Stimulated activated naive CD4-positive, alpha-beta T cell (primary cell): ENCODE data around the gene SV2C.
"Not testable (repeated sequence)": the region's sequence is repeated elsewhere in the genome, so short reads cannot be mapped to it uniquely, and the experiment has no call there.

Experiments
- DNase-seq, 6 experiments: peaks; one replicate each; lab custom pipeline; 2025; lab: John Stamatoyannopoulos, UW

Gene SV2C

GRCh38 chr5:76298852-76299251 is 215.7 kb downstream of the SV2C start:
- no peak for DNase-seq

DNA sequence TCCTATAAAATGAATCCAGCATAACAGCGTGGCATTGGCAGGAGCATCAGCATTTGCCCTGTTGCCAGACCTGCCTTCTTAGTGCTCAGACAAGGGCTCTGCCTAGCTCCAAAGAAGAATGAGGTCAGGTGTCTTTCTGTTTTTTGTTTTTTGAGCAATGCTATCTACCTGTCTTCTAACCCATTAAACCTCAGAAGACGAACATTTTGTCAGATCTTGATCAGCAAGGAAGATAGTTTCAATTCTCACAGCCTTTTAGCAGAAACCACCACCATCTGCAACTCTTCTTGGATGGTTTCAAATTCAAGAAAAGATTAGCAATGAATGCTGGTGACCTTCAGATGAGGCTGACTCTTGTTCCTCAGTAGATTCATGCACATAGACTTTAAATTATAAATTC is 216.4 kb downstream of the SV2C start:
- DNase-seq = no peak

- not testable (repeated sequence) for DNase-seq
These were observed 218.7 kb downstream of the SV2C start for GRCh38 chr5:76301932-76302331.

DNA sequence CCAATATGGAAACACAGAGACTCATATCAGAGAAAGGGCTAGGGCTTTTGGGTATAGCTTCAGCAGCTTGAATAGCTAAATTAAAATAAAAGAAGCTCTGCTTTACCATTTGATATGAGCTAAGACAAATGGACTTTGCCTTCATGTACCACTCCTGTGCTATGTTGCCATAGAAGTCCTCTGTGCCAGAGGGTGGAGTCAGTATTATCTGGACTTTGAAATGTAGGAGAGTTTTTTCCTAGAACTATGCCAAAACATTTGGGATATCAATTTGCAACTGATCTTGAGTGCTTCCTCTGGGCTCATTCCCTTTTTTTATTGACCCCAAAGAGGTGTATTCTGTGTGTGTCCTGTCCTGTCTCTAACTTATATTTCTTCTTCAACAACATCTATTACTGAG is 219.5 kb downstream of the SV2C start:
- DNase-seq = not testable (repeated sequence)

GRCh38 chr5:76303921-76304320 is 220.7 kb downstream of the SV2C start:
- DNase-seq = no peak

DNA sequence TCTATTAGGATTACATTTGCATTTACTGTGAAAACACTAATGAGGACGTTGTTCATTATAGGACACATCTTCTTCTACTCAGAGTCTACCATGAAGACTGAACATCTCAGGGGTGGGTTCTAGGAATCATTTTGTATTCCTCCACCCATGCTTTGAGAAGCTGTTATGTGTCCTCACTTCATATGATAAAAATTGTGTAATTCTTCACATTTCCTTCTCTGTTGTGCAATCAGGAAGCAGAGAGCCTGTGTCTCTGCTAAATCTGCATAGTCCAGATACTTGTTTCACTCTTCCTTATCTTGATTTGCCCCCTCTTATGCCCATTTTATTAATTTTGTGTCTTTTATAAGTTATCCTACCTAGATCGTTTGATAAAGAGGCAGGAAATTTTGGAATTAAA is 222.1 kb downstream of the SV2C start:
- no peak for DNase-seq

- no peak for DNase-seq
These were observed 222.6 kb downstream of the SV2C start for GRCh38 chr5:76305775-76306174.

- DNase-seq = no peak
These were observed 227.0 kb downstream of the SV2C start for GRCh38 chr5:76310208-76310607.

DNA sequence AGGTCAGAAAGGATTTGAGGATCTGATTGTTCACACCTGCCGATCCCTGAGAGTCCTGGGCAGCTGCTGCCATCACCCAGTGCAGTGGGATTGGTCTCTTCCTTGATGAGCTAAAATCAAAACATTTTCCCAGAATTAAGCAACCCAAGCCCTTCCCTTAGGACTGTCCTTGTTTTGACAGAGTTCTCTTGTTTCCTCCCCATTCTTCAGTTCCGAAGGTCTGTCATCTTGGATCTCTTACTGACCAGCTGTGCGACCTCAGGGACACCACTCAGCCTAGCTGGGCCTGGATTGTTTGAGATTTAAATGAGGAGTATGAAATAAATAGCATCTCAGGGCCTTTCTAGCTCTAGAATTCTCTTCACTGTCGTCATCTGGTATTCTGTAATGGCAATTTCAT is 229.6 kb downstream of the SV2C start:
- no peak for DNase-seq

DNA sequence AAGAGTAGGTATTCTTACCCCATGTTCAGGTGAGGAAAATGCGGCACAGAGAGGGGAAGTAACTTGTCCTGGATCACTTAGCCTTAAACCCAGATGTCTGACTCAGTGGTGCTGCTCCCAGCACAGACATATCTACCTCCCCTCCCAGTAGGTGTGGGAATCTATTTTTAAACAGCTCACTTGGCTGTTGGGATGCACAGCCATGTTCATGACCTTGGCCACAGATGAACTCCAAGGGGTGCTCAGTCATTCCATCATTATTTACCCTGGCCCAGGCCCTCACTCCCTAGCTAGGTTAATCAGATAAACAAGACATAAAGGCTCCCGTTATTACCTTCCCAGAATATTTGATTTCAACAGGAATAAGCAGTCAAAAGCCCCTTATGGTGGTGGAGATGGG is 231.5 kb downstream of the SV2C start:
- no peak for DNase-seq

DNA sequence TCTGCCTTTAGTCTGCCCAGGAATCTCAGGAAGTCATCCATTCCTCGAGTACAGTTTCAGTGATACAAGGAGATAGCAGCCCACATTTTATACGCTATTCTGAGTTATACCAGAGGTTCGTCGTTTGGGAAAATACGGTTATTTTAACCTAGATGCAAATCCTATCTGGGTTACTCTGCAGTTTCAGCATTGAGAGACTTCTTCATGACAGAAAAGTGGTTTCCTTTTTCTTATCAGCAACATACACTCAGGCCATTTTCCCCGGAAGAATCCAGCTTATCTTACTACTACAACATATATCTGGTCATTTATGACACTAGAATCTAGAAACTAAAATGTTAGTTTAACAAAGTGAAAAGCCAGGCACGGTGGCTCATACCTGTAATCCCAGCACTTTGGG is 236.5 kb downstream of the SV2C start:
- no peak for DNase-seq

DNA sequence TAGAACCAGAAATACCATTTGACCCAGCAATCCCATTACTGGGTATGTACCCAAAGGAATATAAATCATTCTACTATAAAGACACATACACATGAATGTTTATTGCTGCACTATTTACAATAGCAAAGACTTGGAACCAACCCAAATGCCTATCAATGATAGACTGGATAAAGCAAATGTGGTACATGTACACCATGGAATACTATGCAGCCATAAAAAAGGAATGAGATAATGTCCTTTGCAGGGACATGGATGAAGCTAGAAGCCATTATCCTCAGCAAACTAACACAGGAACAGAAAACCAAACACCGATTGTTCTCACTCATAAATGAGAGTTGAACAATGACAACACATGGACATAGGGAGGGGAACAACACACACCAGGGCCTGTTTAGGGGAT is 240.3 kb downstream of the SV2C start:
- not testable (repeated sequence) for DNase-seq

DNA sequence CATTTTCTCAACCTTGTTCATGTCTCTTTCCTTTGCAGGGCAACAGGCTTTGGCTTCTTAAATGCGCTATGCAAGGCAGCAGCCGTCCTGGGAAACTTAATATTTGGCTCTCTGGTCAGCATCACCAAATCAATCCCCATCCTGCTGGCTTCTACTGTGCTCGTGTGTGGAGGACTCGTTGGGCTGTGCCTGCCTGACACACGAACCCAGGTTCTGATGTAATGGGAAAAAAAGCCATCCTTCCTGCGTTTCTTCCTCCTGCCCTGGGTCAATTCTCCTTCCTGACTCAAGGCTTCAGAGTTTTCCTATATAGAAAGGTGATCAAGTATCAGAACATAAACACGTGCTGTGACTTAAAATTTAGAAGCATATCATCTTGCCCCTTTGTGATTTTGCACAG is 242.1 kb downstream of the SV2C start:
- DNase-seq = no peak

GRCh38 chr5:76325876-76326491 is 242.8 kb downstream of the SV2C start:
- DNase-seq = peak in 3 of 6 experiments; percentile 17 to 66 (median 48)

GRCh38 chr5:76326577-76327302 is 243.6 kb downstream of the SV2C start:
- no peak for DNase-seq

GRCh38 chr5:76329346-76329745 is 246.2 kb downstream of the SV2C start:
- DNase-seq = no peak

DNA sequence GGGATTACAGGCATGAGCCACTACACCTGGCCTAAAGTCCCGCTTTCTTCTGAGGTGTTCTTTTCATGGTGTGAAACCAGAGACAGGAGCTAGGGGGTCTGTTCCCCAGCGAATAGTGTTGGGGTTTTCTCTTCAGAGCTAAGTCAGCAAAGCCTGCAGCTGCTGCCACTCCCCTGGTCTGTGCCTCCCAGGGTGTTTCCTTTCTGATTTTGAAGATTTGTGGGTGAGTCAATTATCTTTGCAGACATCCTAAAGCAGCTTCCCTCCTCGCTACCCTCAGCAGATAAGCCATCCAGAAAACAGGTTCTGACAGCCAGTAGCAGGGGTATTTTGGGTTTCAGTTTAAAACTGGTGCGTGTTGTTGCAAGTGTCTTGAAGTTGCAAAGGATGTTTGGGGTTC is 247.9 kb downstream of the SV2C start:
- DNase-seq = peak in 2 of 6 experiments; percentile 17 to 18

DNA sequence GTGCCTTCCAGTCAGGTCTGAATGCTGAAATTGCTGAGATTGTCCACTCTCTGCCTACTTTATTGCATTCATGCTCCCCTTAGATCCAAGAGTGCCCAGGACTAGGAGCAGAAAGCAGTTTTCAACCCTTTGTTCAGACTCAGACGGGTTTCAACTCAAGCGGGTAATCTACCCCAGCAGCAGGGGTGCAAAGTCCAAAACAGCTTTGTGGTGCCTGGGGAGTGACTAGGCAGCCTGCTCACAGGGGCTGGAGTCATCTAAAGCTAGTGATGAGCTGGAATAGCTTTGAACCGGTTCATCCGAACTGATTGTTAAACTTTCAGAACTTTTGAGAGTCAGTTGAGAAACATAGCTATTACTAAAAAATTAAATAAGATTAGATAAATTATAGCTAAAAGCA is 248.9 kb downstream of the SV2C start:
- DNase-seq = no peak

- no peak for DNase-seq
These were observed 249.5 kb downstream of the SV2C start for GRCh38 chr5:76332611-76333205.

DNA sequence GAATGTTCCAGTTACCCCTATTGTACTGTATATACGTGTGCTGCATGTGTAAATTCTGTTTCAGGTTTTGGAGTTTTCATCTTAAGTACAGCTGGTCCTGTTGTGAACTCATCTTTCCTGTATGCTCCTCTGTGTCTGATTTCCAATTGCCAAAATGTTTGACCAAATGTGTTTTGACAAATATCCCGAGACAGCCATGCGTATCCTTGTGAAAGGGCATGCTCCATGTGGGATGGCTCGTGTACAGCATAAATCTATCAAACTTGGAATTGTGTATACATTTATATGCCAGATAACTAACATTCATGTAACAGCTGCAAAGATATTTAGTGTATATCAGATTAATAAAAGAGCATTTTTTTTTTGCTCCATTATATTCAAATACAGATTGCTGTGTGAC is 250.4 kb downstream of the SV2C start:
- no peak for DNase-seq

DNA sequence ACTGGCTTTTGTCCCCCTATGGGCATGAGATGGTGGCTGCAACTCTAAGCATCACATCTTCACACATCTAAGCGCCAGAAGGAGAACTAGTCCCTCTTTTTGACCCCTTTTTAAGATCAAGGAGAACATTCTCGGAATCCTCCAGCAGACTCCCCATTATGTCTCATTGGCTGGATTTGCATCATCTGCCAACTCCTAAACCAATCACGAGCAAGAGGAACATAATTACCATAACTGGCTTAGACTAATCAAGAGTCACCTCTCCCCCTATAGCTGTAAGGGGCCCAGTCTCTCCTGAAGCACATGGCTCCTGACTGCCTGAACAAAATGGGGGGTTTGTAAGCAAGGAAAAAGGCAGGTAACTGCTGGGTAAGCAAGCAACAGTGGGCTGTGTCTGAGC is 251.4 kb downstream of the SV2C start:
- DNase-seq = no peak

GRCh38 chr5:76335451-76335850 is 252.3 kb downstream of the SV2C start:
- not testable (repeated sequence) for DNase-seq

DNA sequence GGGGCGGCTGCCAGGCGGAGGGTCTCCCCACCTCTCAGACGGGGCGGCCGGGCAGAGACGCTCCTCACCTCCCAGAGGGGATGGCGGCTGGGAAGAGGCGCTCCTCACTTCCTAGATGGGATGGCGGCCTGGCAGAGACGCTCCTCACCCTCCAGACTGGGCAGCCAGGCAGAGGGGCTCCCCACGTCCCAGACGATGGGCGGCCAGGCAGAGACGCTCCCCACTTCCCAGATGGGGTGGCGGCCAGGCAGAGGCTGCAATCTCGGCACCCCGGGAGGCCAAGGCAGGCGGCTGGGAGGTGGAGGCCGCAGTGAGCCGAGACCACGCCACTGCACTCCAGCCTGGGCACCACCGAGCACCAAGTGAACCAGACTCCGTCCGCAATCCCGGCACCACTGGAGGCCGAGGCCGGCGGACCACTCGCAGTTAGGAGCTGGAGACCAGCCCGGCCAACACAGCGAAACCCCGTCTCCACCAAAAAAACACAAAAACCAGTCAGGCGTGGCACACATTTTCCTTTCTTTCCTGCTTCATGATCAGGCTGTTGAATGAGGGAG is 253.1 kb downstream of the SV2C start:
- not testable (repeated sequence) for DNase-seq
